Measurements from ENCODE around the gene BMPR1A.

Gene BMPR1A

DNA sequence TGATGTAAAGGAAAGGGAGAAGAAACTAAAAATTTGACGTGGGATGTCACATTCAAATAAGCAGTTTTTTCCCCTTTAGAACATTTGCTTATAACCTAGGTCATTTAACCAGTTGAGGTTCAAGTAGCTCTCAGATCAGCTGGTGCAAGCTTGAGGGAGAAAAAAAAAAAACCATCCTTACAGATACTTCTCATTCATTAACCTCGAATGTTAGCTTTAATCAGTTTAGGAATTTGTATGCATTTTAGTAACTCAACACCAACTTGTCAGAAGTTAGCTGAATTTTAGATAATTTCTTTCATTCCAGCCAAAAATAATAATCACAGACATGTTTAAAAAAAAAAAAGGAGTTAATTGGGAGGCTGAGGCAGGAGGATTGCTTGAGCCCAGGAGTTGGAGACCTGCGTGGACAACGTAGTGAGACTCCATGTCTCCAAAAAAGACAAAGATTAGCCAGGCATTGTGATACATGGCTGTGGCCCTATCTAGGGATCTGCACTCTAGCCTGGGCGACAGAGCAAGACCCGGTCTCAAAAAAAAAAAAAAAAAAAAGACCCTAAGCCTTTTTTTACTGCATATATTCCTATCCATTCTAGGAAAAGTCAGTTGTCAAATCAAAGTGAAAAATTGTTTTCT is 46.2 kb downstream of the BMPR1A start:
- no peak for DNase-seq (ENCODE audit: low read depth in 2 of 2)

DNA sequence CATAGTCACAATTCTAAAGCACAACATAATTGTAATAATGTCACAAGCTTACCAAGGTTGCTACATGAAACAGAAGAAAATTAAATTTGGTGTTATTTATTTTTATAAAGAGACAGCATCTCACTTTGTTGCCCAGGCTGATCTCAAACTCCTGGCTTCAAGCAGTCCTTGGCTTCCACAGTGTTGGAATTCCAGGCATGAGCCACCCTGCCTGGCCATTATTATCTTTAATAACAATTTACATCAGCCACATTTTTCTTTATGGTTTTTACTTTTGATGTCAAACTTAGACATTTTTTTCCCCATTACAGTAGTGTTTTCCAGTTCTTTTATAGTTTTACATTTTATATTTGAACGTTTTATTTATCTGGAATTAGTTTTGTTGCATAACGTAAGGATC is 46.7 kb downstream of the BMPR1A start:
- DNase-seq (ENCODE audit: low read depth in 2 of 2), result no peak

DNA sequence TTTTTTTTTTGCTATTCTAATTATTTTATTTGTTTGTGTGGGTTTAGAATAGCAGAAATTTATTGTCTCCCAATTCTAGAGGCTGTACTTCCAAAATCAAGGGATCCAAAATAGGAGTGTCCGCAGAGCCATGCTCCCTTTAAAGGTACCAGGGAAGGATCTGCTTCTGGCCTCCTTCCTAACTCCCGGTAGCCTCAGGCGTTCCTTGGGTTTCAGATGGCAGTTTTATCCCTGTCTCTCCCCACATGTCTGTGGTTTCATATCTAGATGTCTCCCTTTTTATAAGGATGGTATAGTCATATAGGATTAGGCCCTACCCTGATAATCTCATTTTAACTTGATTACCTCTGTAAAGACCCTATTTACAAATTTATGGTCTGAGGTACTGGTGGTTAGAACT is 48.4 kb downstream of the BMPR1A start:
- no peak for DNase-seq (ENCODE audit: low read depth in 2 of 2)

- DNase-seq (ENCODE audit: low read depth in 2 of 2), result no peak
Observed at GRCh38 chr10:86813101-86813500, 56.7 kb downstream of the BMPR1A start.

DNA sequence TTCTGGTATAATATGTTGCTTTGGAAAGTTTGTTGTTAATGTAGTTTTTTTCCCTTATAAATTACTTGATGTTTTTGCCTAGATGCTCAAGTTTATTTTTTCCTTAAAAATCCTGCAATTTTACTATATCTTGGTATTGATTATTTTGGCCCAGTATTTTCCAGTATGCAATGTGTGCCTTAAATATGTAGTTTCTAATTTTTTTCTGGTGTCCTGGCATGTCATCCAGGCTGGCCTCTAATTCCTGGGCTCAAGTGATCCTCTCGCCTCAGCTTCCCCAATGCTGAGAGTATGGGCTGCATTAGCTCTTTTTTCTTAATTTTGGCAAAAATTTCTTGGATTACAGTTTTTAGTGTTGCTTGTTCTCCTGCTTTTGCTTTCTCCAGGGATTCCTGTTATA is 57.6 kb downstream of the BMPR1A start:
- DNase-seq (ENCODE audit: low read depth in 2 of 2), result no peak

GRCh38 chr10:86815035-86815617 is 58.7 kb downstream of the BMPR1A start:
- no peak for DNase-seq (ENCODE audit: low read depth in 2 of 2)

GRCh38 chr10:86815640-86816039 is 59.2 kb downstream of the BMPR1A start:
- no peak for DNase-seq (ENCODE audit: low read depth in 2 of 2)

- DNase-seq (ENCODE audit: low read depth in 2 of 2), result no peak
Observed at GRCh38 chr10:86817246-86817645, 60.8 kb downstream of the BMPR1A start.

GRCh38 chr10:86819567-86819966 is 63.1 kb downstream of the BMPR1A start:
- DNase-seq (ENCODE audit: low read depth in 2 of 2), result no peak

GRCh38 chr10:86820509-86820908 is 64.1 kb downstream of the BMPR1A start:
- DNase-seq (ENCODE audit: low read depth in 2 of 2), result no peak

DNA sequence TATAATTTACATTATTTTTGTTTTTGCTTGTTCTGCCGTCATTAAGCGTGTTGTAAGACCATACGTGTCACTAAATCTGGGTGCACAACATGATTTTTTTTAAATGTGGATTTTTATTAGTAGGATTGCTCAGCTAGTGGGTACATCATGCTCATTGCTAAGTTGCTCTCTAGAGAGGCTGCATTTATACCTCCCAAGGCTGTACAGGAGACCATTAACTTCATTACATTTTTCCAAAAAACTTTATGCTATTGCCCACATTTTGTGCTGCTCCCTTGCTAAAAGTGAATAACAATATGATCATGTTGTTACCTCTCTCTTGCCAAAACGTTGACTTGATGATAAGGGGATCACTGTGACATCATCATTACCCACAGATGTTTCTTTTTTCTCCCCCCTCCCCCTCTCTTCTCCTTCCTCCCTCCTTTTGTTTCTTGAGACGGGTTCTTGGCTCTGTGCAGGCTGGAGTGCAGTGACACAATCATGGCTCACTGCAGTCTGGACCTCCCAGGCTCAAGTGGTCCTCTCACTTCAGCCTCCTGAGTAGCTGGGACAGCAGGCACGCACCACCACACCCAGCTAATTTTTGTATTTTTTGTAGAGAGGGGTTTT is 65.1 kb downstream of the BMPR1A start:
- no peak for DNase-seq (ENCODE audit: low read depth in 2 of 2)

DNA sequence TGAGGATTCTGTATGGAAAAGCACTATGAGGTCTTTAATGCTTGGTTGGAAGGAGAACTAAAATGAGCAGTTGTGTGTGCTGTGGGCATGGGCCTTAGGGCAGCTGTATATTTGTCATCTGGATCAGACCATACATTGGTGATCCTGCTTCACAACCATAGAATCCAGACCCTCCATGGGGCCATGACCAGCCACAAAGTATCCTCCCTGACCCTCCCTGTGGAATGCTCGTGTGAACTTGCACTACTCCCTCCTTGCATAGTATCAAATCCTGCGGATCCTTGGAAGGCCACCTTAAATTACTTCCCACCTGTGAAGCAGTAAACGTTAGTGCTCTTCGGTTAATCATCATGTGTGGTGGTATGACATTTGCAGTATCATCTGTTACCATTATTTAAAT is 67.1 kb downstream of the BMPR1A start:
- no peak for DNase-seq (ENCODE audit: low read depth in 2 of 2)

DNA sequence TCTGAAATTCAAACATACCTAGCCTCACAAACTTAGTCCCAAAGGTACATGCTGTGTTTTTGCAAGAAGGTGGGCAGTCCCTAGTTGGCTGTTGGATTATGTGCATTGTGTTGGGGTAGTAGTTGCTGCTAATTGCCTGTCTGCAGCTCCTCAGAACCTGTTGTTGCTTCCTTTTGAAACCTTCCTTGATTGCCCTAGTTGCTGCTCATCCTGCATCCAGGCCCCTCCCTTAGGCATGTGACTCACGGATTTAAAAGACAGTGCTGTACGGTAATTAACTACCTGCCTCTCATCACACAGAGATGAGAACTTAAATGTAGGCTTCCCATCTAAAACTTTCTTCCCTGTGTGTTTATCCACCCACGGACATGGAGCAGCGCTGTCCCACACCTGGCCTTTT is 67.7 kb downstream of the BMPR1A start:
- no peak for DNase-seq (ENCODE audit: low read depth in 2 of 2)

DNA sequence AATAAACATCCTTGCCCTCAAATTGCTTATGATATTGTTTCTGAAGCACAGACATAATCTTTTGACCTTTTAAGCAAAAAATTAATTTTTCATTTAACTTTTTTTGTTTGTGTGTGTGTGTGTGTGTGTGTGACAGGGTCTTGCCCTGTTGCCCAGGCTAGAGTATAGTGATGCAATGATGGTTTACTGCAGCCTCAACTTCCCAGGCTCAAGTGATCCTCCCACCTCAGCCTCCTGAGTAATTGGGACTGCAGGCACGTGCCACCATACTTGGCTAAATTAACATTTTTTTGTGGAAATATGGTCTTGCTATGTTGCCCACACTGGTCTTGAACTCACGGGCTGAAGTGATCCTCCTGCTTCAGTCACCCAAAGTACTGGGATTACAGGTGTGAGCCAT is 68.9 kb downstream of the BMPR1A start:
- DNase-seq (ENCODE audit: low read depth in 2 of 2), result no peak

DNA sequence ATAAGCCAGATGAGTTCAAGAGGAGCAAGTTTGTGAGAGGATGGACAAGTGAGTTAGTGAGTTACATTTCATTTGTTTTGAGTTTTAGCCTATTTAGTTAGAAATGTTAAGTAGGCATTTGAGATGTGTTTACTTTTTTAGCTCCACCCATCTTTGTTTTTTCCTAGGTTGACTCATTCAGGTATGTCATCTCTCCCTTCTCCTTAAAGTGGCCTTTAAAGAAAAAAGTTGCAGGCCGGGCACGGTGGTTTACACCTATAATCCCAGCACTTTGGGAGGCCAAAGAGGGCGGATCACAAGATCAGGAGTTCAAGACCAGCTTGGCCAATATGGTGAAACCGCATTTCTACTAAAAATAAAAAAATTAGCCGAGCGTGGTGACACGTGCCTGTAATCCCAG is 71.2 kb downstream of the BMPR1A start:
- DNase-seq (ENCODE audit: low read depth in 2 of 2), result no peak

DNA sequence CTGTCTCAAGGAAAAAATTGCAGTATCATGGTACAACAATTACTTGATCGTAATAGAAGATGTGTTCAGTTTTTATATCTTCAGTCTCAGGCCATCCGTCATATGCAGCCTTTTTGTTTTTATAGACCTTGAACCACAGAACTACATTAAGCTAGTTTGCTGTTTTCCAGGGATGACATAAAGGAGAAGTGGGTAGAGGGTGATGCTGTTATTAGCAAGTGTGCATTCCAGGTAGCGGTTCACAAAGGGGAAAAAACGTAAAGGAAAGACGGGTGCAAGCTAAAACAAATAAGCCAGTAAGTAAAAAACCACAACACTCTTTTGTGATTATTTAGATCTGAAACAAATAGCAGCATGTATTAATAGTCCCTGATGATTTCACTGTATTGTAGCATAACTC is 71.7 kb downstream of the BMPR1A start:
- DNase-seq (ENCODE audit: low read depth in 2 of 2), result no peak

GRCh38 chr10:86829472-86829871 is 73.1 kb downstream of the BMPR1A start:
- DNase-seq (ENCODE audit: low read depth in 2 of 2), result no peak

- DNase-seq (ENCODE audit: low read depth in 2 of 2), result no peak
Observed at GRCh38 chr10:86830043-86830591, 73.7 kb downstream of the BMPR1A start.

- no peak for DNase-seq (ENCODE audit: low read depth in 2 of 2)
Observed at GRCh38 chr10:86833969-86834368, 77.5 kb downstream of the BMPR1A start.

DNA sequence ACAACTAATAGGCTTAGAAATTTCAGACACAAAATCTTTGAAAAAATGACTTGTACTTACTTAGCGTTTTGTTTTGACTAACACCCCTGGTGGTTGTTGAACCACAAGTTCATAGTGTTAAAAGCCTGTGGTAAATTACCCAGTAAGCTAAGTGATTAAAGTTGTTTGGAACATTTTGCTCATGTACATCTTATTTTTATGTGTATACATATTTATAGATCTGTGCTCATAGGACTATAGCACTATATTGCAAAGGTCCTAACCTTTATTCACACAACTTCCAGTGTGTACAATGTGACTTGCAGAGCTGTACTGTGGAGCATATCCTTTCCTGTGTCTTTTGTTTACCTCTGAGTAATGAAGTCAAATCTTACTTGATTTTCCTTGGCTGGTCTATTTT is 79.6 kb downstream of the BMPR1A start:
- no peak for DNase-seq (ENCODE audit: low read depth in 2 of 2)

- no peak for DNase-seq (ENCODE audit: low read depth in 2 of 2)
Observed at GRCh38 chr10:86837663-86838062, 81.2 kb downstream of the BMPR1A start.

DNA sequence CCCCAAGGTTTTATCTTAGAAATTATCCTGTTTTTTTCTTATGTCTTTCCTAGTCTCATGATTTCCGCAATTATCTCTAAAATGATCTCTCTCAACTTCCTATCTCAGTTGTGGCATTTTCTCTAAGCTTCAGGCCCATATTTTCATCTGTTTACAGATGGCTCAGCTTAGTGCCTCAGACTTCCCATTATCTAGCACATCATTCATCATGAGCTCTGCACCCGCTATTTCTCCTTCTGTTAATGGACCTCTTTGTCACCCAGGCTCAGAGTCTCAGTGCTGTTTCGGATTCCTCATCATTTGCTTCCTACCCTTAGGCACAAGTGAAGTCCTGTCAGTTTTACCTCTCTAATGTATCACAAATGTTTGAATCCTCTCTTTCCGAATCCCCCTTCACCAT is 84.1 kb downstream of the BMPR1A start:
- no peak for DNase-seq (ENCODE audit: low read depth in 2 of 2)

DNA sequence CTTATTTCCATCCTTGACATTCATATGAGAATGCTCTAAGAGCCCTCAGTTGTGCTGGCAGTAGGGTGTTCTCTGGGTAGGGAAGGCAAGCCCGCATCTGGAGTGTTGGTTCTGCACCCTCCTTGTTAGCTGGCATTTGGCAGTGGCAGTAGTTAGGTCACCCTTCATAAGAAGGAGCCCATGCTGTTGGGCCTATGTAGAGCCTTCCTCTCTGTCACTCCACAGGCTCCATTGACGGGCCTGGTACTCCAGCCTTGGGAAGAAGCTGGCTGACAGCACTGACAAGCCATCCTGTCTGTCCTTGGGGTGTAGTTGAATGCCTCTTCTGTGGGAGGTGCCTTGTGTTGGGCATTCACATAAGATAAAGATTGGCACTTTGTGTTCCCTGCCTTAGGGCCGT is 89.7 kb downstream of the BMPR1A start:
- DNase-seq (ENCODE audit: low read depth in 2 of 2), result no peak
